Measurements from ENCODE around the gene MAOA. TPM values are rescaled to one million over a fixed set of nuclear protein-coding genes. Genes with fewer than 3 reads are reported as not detected.
"Not testable (repeated sequence)": the region's sequence is repeated elsewhere in the genome, so short reads cannot be mapped to it uniquely, and the experiment has no call there.

MAOA gene
- total RNA-seq, 1 donor from 2014 or later, result 1.6 TPM

- no peak for TF ChIP-seq CTCF (IDR thresholded peaks at IDR 0.05; ENCODE audit: unreplicated experiment)
- no peak for DNase-seq (ENCODE audit: low spot score)
- H3K4me1 Mint-ChIP-seq (ENCODE audit: unreplicated experiment), result no peaks in the 10 kb centered on the region
- no peaks in the 10 kb centered on the region for H3K36me3 Mint-ChIP-seq (ENCODE audit: low read depth, unreplicated experiment)
- H3K27me3 Mint-ChIP-seq (ENCODE audit: unreplicated experiment), result peaks cover 1% of the 10 kb centered on the region
- no peak overlapping the region for H3K27ac Mint-ChIP-seq (ENCODE audit: unreplicated experiment)
- H3K9me3 Mint-ChIP-seq (ENCODE audit: unreplicated experiment), result no peaks in the 10 kb centered on the region
- H3K4me3 Mint-ChIP-seq (ENCODE audit: unreplicated experiment), result no peak overlapping the region
These were observed 62.4 kb downstream of the MAOA start for GRCh38 chrX:43718546-43718945.

GRCh38 chrX:43718956-43719355 is 62.9 kb downstream of the MAOA start:
- Mint-ChIP-seq H3K4me1 (ENCODE audit: unreplicated experiment) (no peaks in the 10 kb centered on the region), H3K27ac (ENCODE audit: unreplicated experiment) (no peak overlapping the region), H3K4me3 (ENCODE audit: unreplicated experiment) (no peak overlapping the region), H3K36me3 (ENCODE audit: low read depth, unreplicated experiment) (no peaks in the 10 kb centered on the region), H3K27me3 (ENCODE audit: unreplicated experiment) (peaks cover 1% of the 10 kb centered on the region), H3K9me3 (ENCODE audit: unreplicated experiment) (no peaks in the 10 kb centered on the region)
- DNase-seq (ENCODE audit: low spot score), result no peak
- TF ChIP-seq CTCF (IDR thresholded peaks at IDR 0.05; ENCODE audit: unreplicated experiment), result no peak

GRCh38 chrX:43720082-43720481 is 64.0 kb downstream of the MAOA start:
- Mint-ChIP-seq H3K27ac (ENCODE audit: unreplicated experiment) (no peak overlapping the region), H3K36me3 (ENCODE audit: low read depth, unreplicated experiment) (no peaks in the 10 kb centered on the region), H3K4me3 (ENCODE audit: unreplicated experiment) (no peak overlapping the region), H3K27me3 (ENCODE audit: unreplicated experiment) (peaks cover 1% of the 10 kb centered on the region), H3K4me1 (ENCODE audit: unreplicated experiment) (no peaks in the 10 kb centered on the region), H3K9me3 (ENCODE audit: unreplicated experiment) (no peaks in the 10 kb centered on the region)
- DNase-seq (ENCODE audit: low spot score), result no peak
- no peak for TF ChIP-seq CTCF (IDR thresholded peaks at IDR 0.05; ENCODE audit: unreplicated experiment)

GRCh38 chrX:43720961-43721360 is 64.9 kb downstream of the MAOA start:
- peaks cover 1% of the 10 kb centered on the region for H3K27me3 Mint-ChIP-seq (ENCODE audit: unreplicated experiment)
- no peaks in the 10 kb centered on the region for H3K9me3 Mint-ChIP-seq (ENCODE audit: unreplicated experiment)
- H3K4me3 Mint-ChIP-seq (ENCODE audit: unreplicated experiment), result no peak overlapping the region
- no peaks in the 10 kb centered on the region for H3K36me3 Mint-ChIP-seq (ENCODE audit: low read depth, unreplicated experiment)
- no peak for DNase-seq (ENCODE audit: low spot score)
- TF ChIP-seq CTCF (IDR thresholded peaks at IDR 0.05; ENCODE audit: unreplicated experiment), result no peak
- no peaks in the 10 kb centered on the region for H3K4me1 Mint-ChIP-seq (ENCODE audit: unreplicated experiment)
- H3K27ac Mint-ChIP-seq (ENCODE audit: unreplicated experiment), result no peak overlapping the region

- not testable (repeated sequence) for H3K4me3 Mint-ChIP-seq (ENCODE audit: unreplicated experiment); DNase-seq (ENCODE audit: low spot score); H3K27ac Mint-ChIP-seq (ENCODE audit: unreplicated experiment); H3K27me3 Mint-ChIP-seq (ENCODE audit: unreplicated experiment); H3K9me3 Mint-ChIP-seq (ENCODE audit: unreplicated experiment); H3K36me3 Mint-ChIP-seq (ENCODE audit: low read depth, unreplicated experiment); H3K4me1 Mint-ChIP-seq (ENCODE audit: unreplicated experiment)
These were observed 69.1 kb downstream of the MAOA start for GRCh38 chrX:43725227-43725626.

- H3K9me3 Mint-ChIP-seq (ENCODE audit: unreplicated experiment); H3K27me3 Mint-ChIP-seq (ENCODE audit: unreplicated experiment); H3K4me1 Mint-ChIP-seq (ENCODE audit: unreplicated experiment); DNase-seq (ENCODE audit: low spot score); H3K27ac Mint-ChIP-seq (ENCODE audit: unreplicated experiment); H3K4me3 Mint-ChIP-seq (ENCODE audit: unreplicated experiment); H3K36me3 Mint-ChIP-seq (ENCODE audit: low read depth, unreplicated experiment): not testable (repeated sequence)
These were observed 71.2 kb downstream of the MAOA start for GRCh38 chrX:43727254-43727653.
